ENCODE data around the gene SERPINB4.
"Not testable (repeated sequence)": the region's sequence is repeated elsewhere in the genome, so short reads cannot be mapped to it uniquely, and the experiment has no call there.

SERPINB4 gene

DNA sequence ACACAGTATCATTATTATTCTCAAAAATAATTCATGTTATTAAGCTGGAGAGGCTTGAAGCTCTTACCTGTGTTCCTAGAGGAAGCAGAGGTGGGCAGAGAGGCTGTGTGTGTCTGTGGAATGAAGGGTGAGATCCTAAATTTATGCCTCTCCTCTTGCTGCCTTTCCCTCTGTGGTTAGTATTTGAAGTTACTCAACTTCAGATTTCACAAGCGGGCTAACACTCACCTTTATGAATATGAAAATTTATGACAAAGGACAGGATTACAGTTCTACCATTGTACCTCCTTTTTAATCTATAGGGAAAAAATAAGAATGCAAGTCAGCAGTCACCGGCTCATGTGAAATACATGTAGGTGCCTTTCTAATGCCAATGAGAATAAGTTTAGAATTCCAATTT, at the start of gene SERPINB4:
Gene SERPINB4, minus strand, starts transcription at position 115 of the 400 bp plus-strand sequence. CDS start 679 bp downstream, outside the sequence.
- DNase-seq (ENCODE audit: low read depth in 2 of 3, low spot score in 2 of 3) = not testable (repeated sequence)

DNA sequence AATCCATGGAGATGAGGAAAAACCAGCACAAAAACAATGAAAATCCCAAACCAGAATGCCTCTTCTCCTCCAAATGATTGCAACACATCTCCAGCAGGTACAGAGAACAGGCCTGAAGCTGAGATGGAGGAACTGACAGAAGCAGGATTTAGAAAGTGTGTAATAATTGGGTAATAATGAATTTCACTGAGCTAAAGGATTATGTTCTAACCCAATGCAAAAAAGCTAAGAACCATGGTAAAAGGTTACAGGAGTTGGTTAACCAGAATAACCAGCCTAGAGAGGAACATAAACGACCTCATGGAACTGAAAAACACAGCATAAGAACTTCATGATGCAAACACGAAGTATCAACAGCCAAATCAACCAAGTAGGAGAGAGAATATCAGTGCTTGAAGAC, 45.0 kb upstream of the SERPINB4 start:
- DNase-seq (ENCODE audit: low read depth in 2 of 3, low spot score in 2 of 3) = no peak

DNA sequence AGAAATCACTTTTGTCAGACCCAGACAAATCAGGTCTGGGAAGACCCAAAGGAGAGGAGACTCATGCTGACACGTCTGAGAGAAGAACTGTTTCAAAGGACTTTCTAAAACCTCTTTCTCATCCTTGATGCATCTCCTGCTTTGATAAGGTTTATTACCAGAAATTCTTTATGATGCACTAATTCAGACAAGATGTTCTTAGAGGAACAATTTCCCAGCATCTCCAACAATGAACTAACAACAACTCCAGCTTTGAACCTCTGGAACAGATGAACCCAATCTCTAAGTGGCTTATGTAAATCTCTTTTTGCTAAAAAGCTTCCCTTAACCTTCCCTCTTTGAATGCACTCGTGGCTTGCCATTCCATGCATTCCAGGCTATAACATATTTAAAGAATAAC, 42.8 kb upstream of the SERPINB4 start:
- DNase-seq (ENCODE audit: low read depth in 2 of 3, low spot score in 2 of 3) = no peak

DNA sequence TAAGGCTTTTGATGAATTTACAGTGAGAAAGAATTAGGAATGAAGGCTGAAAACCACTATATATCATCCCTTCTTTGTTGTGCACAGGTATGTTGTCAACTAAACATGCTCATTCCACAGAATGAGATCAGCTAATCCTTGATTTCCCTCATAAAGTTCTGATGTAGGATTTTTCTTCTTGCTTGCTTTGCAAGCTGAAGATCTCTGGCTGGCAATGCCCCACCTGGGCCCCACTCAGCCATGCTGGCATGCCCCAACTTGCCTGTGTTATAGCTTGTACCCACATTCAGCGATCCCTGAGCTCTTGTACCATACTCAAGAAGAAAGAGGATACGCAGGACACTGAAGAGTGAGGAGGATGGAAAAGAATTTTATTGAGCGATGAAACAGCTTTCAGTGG, 40.7 kb upstream of the SERPINB4 start:
- no peak for DNase-seq (ENCODE audit: low read depth in 2 of 3, low spot score in 2 of 3)

DNA sequence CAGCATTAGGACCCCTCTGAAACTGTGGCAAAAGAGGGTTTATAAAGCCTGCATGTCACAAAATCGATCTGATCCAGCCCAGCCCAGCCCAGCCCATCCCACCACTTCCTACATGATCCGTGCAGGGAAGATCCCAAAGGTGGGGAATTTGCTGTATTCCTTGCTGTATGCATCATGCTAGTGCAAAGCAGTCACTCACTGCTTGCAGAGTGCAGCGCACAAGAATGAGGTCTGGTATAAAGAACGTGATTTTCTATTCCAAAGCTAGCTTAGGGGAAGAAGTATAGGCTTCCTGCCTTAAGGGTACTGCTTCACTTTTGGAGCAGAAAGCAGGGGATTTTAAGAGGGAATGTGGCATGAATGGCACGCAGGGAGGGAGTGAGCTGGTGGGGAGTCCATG, 39.8 kb upstream of the SERPINB4 start:
- DNase-seq (ENCODE audit: low read depth in 2 of 3, low spot score in 2 of 3) = no peak

DNA sequence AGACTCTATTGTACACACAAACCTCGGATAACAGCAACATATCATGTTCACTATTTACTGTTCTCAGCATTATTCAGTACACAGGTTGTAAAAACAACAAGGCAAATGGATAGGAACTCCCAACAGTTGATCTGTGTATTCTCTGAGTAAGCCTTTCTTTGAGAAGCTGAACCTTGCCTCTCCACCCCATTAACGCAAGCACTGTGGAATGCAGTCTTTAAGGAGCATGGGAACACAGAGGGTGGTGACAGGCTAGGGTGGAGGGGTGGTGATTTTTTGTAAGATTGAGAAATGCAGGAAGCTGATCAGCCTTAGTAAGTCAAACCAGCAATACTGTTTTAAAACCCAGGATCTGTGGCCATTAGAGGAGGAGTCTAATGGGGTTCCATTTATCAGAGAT, 39.1 kb upstream of the SERPINB4 start:
- DNase-seq (ENCODE audit: low read depth in 2 of 3, low spot score in 2 of 3) = no peak

DNA sequence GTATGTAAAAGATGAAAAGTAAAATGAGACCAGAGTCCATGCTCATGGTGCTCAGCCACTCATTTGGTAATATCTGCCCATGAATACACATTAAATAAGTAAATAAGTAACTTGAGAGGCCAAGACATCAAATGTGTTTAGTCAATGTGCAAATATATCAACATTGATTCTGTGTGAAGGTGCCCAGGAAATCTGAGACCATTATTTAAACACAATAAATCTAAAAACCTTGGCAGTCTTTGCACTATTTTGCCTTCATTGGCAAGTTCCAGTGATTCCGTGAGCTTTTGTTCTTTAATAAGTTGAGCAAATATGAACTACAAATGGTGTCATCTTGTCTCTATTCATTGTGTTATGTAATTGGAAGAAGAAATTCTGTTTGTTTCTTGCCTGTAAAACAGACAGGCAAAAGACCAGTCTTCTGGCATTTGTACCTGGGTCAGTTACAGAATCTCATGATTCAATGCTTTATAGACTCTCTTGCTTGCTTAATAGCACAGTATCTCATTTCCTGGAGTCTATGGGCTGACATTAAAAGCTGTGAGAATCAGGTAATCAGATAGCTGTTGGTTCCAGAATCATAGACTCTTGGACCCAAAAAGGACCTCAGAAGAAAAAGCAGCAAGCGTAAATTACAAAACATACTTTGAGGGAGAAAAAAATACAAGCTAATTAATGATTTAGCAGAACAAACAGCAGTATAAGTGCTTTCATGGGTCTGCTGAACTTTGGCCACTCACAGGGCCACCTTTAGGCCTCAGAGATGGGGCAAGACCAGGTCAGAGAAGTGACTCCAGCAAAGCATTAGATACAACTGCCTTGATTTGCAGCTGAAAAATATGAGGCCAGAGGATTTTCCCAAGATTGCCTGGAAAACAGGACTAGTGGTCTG, 37.6 kb upstream of the SERPINB4 start:
- no peak for DNase-seq (ENCODE audit: low read depth in 2 of 3, low spot score in 2 of 3)

DNA sequence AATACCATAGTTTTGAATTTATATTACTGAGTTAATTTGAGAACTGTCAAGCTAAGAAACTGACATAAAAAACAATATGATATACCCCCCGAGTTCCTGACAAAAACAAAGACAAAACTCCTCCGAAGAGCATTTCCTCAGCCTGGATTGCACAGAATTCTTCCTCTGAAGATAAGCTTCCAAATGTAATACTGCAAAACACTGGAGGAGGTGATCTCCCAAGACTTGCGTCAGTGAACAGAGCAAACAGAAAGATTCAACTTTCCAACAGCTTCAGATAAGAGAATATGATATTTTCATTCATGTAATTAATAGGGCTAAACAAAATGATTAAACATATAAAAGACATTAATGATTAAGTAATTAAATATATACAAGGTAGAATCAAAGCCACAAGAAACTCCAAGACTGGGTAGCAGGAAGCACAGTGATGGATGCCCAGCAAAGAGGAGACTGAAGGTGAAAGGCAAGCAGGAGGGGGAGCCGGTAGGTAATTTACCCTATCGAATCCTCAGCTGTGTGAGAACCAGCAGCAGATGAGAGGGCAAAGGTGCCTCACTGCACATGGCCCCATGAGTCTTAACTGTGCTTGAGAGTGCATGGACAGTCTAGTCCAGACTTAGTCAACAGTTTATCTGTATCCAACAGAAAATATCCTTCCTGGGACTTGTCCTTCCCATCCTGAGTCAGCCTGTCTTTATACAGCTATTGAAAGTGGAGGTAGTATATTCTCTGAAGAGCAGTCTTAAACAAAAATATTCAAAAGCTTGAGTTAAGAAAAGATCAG, 36.0 kb upstream of the SERPINB4 start:
- DNase-seq (ENCODE audit: low read depth in 2 of 3, low spot score in 2 of 3) = no peak

DNA sequence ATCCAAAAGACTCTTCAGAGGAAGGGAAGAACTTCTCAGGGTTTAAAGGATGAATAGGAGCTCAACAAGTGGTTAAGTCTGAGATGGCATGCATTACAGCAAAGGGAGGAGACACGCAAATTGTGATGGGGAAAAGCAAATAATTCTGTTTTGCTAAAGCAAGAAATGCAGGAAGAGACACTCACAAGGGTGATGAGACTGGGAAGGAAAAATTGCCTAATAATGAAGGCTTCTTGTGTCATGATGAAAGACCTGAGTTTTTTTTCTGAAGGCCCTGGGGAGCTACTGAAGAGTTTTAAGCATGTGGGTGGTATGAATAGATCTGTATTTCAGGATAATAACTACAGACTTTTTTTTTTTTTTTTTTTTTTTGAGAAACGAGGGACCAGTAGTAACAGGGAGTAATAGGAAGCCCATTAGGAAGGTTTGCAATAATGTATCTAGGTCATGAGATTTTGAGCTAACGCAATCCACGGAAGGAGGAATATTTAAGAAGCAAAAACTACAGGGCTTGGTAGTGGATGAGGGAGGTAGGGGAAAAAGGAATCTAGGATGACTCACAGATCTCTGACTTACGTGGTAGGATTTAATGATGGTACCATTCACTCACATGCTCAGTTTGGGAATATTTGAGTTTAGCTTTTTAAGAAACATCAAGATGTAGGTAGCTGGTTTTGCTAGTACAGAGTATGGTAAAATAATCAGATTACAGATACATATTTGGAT, 33.6 kb upstream of the SERPINB4 start:
- no peak for DNase-seq (ENCODE audit: low read depth in 2 of 3, low spot score in 2 of 3)

DNA sequence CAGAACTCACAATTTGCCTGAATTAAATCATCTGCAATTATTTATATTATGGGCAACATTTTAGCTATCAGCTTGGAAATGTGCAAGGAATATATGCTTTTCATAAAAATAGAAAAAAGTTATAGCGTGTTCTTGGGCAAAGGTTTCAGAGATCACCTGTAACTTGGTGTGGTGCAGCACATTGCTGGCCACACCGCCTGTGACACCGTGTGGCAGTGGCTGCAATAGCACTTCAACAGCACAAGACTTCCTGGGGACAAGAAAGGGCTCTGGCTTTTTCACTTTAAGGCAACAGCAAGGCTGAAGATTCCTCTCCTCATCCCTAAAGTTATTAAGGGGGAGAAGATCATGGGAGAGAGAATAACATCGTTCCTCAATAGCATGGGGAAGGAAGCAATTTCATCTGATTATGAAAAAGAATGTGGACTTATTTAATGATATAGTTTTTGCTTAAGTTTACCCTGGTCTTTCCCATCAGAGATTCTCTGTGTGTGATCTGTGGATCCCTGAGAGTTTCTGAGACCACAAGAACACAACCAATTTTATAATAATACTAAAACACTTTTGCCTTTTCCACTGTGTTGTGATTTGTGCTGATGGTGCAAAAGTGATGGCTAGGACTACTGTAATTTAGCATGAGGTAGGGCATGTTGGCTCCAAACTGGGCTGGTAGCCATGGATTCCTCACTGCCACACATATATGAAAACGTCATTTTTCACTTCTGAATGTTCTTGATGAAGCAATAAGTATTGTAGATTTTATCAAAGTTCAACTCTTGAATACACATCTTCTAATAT, 32.7 kb upstream of the SERPINB4 start:
- DNase-seq (ENCODE audit: low read depth in 2 of 3, low spot score in 2 of 3) = no peak

DNA sequence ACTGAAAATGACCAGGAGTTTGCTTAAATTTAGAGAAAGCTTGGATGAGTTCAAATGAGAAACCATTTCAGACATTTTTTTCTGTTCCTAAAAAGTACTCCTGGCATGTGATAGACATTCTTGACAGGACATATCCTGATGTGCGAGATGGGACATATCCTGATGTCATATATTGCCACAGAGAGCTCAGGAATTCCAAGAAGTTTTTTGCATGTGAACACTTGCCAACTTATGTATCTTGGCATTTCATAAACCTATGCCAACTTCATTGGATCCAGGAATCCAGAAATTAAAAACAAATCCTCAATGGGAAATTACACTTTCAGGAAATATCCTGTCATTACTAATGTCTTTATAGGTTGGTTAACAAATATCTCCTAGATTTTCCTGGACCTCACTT, 20.5 kb upstream of the SERPINB4 start:
- no peak for DNase-seq (ENCODE audit: low read depth in 2 of 3, low spot score in 2 of 3)

DNA sequence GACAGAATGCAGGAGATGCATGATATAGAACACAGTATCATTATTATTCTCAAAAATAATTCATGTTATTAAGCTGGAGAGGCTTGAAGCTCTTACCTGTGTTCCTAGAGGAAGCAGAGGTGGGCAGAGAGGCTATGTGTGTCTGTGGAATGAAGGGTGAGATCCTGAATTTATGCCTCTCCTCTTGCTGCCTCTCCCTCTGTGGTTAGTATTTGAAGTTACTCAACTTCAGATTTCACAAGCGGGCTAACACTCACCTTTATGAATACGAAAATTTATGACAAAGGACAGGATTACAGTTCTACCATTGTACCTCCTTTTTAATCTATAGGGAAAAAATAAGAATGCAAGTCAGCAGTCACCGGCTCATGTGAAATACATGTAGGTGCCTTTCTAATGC, 17.7 kb upstream of the SERPINB4 start, which contains the start of gene SERPINB3:
Gene SERPINB3, minus strand, starts transcription at position 144 of the 400 bp plus-strand sequence. CDS start 677 bp downstream, outside the sequence.
- DNase-seq (ENCODE audit: low read depth in 2 of 3, low spot score in 2 of 3) = not testable (repeated sequence)

DNA sequence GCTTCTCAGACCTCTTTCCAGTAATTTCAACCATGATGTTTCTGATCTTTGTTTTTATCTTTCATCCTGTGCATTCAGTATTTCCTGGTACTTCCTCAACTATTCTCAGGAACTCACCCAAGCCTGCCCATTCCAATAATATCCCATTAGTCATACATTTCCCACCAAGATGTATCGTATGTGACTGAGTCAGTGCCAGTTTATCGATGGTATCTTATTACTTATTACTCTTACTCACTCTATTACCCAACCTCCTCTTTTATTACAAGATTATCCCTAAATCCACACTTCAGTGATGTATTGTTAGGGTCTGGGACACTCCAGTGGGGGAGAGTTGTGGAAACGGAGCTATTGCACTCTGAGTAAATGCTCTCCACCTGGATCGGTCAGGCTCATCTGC, 14.9 kb upstream of the SERPINB4 start:
- not testable (repeated sequence) for DNase-seq (ENCODE audit: low read depth in 2 of 3, low spot score in 2 of 3)

DNA sequence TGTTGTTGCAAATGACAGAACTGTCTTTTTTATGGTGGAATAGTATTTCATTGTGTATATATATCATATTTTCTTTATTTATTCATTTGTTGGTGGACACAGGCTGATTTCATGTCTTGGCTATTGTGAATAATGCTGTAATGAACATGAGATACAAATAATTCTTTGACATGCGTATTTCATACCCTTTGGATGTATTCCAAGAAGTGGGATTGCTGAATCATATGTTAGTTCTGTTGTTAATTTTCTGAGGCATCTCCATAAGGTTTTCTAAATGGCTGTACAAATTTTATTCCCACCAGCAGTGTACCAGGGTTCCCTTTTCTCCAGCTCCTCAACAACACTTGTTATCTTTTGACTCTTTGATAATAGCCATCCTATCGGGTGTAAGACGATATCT, 6.2 kb upstream of the SERPINB4 start:
- not testable (repeated sequence) for DNase-seq (ENCODE audit: low read depth in 2 of 3, low spot score in 2 of 3)

DNA sequence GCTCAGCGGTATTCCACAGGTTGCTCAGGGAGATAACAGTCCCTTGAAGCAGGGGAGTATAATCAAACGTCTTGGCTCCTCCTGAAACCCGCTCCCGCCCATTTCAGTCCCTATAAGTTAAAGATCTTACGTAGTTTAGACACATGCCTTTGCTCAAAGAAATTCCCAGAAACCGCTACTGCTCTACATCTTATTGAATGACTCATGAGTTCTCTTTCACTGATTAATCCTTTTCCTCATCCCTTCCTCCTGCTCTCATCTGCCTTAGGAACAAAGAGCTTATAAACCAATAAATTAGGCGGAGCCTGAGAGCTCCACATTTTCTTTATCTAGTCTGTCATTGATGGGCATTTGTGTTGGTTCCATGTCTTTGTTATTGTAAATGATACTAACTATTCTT, 4.2 kb upstream of the SERPINB4 start:
- DNase-seq (ENCODE audit: low read depth in 2 of 3, low spot score in 2 of 3) = no peak

DNA sequence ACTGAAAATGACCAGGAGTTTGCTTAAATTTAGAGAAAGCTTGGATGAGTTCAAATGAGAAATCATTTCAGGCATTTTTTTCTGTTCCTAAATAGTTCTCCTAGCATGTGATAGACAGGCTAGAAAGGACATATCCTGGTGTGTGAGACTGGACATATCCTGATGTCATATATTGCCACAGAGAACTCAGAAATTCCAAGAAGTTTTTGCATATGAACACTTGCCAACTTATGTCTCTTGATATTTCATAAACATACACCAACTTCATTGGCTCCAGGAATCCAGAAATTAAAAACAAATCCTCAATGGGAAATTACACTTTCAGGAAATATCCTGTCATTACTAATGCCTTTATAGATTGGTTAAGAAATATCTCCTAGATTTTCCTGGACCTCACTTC, 2.9 kb upstream of the SERPINB4 start:
- DNase-seq (ENCODE audit: low read depth in 2 of 3, low spot score in 2 of 3) = no peak

DNA sequence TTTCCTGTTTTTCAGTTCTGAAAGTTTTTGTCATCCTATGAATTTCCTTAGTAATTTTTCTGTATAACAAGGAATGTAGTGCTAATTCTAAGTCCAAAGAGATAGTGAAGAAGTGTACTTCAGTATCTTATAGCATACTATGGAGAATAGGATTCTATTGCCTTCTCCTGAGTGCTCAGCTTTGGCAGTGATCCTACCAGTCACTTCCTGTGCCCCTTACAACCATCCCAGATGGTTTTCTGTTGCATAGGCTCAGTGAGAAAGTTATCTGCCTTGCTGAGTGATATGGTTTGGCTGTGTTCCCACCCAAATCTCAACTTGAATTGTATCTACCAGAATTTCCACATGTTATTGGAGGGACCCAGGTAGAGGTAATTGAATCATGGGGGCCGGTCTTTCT, 638 bp upstream of the SERPINB4 start:
- not testable (repeated sequence) for DNase-seq (ENCODE audit: low read depth in 2 of 3, low spot score in 2 of 3)

DNA sequence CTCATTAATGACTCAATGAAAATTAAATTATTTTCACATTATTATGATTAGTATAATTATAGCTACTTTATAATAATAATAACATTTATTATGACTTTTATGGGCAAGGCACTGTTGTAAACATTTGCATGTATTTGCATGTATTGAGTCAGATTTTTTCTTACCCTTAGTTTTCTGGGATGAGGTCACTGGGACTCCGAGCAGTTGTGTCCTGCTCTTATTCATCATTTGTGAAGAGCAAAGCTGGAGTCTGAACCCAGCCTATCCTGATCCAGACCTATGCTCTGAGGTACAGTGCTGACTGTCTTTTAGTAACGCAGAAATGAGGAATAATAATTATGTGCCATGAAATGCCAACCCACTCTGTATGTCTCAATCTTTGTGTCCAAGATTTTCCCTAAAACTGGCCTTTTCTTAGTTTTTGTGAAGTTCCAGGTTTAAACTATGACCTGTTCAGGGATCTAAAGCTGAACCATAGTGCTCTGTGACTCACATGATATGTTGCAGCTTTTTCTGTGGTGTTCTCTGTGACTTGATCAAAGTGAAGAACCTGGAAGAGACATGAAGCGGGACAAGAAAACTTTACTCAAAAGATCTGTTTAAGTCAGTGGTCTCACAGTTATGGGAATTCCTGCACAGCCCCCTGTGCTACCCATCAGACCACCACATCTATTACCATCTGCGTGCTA, 1.2 kb downstream of the SERPINB4 start:
- DNase-seq (ENCODE audit: low read depth in 2 of 3, low spot score in 2 of 3) = not testable (repeated sequence)

DNA sequence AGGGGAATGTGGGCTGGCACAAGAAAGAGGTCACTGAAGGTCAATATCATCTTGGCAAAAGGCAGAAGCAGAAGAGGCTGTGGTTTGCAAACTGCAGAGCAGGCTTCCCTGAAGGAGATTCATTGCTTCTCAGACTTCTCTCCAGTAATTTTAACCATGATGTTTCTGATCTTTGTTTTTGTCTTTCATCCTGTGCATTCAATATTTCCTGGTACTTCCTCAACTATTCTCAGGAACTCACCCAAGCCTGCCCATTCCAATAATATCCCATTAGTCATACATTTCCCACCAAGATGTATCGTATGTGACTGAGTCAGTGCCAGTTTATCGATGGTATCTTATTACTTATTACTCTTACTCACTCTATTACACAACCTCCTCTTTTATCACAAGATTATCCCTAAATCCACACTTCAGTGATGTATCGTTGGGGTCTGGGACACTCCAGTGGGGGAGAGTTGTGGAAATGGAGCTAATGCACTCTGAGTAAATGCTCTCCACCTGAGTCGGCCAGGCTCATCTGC, 2.8 kb downstream of the SERPINB4 start:
- not testable (repeated sequence) for DNase-seq (ENCODE audit: low read depth in 2 of 3, low spot score in 2 of 3)

DNA sequence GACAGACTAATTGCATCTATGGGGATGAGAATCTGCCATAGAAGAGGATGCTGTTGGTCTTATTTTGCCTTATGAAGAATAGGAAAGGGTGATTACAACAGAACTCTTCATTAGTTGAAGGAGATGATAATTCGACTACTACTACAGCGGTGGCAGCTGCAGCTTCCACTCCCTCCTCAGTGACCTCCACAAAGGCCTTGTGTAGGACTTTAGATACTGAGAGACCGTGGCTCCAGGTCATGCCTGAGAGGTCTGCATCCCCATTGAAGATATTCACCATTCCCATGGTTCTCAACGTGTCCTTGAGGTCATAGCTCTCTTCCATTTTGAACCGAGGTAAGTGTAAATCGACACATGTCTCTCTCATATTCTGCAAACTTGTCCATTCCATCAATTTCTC, 6.4 kb downstream of the SERPINB4 start:
- DNase-seq (ENCODE audit: low read depth in 2 of 3, low spot score in 2 of 3) = no peak
